Stimulated activated naive CD4-positive, alpha-beta T cell treated with Interleukin-2 at 50 U/mL for 16 hours (primary cell): ENCODE measurements around the gene ACTN4.
"Not testable (repeated sequence)": the region's sequence is repeated elsewhere in the genome, so short reads cannot be mapped to it uniquely, and the experiment has no call there.

Source experiments
- DNase-seq: peaks from one replicate; lab custom pipeline; 2025; lab: John Stamatoyannopoulos, UW

The ACTN4 gene

DNA sequence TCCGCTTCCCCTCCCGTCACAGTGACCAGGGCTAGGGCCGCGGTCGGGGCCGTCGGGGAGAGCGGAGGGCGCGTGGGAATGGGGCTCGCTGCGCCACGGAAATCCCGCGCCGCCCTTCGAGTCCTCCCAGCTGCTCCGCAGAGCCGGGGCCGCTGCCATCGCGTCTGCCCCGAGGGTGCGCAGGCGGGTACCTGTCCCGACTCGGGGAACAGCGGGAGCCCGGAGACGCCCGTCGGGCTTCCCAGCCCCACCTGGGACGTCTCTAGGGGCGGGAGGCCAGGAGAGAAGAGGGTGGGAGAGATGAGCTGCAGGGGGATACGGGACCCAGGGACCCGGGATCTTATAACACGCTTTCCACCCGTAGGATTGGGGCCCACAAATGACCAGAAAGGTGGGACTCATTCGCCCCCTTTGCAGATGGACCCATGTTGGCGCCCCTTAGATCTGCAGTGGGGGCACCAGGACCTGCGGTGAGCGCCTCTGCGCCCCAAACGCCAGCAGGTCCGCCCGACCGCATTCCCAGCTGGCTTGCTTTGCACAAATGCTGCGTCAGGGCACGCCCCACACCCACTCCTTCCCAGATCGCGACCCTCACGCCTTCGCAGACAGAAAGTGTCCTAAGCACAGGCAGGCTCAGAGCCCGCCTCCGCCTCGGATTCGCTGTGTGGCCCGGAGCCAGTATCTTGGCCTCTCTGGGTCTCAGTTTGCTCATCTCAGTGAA is 122.9 kb downstream of the ACTN4 start:
- DNase-seq: not testable (repeated sequence)

- not testable (repeated sequence) for DNase-seq
Observed at GRCh38 chr19:38770949-38771275, 123.5 kb downstream of the ACTN4 start.

- DNase-seq: not testable (repeated sequence)
Observed at GRCh38 chr19:38771569-38771968, 124.1 kb downstream of the ACTN4 start.

DNA sequence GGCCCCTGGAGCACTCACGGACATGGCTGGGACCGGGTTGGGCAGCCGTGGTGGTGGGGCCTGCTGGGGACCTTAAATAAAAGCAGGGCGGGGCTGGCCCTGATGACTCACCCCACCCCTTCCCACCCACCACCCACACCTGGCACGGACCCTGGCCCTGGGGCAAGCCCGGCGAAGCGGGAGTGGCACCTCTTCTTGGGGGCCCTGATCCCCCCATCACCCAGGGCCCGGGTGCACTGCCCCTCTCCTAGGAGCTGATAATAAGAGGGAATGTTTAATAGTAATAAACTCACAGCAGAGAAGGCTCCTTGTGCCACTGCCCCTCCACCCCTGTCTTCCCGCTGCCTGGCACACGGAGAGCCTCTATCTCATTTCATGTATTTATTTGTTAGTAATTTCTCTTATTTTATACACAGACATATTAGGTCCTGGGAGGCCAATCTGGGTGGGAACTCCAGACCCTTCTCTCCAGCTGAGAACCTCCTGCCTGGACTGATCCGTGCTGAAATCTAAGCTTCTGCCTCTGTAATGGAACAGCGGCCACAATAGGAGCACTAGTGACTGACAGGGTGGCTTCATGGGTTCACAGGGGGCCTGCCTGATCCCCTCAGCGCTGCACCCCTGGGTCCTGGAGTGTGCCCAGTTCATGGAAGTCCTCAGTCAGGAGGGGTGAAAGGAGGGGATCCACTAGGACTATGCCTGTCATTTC is 126.2 kb downstream of the ACTN4 start, which contains the start of gene LGALS7:
TSS of gene LGALS7 (minus strand) at position 49 of the 709 bp plus-strand sequence. CDS start at position 24, 25 bp downstream.
- no peak for DNase-seq

GRCh38 chr19:38774181-38774950 is 126.9 kb downstream of the ACTN4 start:
- no peak for DNase-seq

DNA sequence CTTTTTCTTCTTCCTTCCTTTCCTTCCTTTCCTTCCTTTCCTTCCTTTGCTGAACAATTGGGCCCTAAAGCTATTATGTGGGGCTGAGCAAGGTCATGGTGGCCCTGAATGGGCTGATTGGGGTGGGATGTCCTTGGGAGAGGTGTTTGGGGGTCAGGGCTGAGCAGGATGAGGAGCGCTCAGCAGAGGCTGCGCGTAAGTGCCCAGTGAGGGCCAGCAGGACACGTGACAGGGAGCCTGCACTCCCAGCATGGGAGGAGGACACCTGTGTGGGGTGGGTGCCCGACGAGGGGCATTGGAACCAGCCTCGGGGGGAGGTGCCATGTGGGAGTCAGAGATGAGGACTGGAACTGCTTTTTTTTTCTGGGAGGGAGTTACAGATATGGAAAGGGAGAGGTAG is 131.3 kb downstream of the ACTN4 start:
- no peak for DNase-seq

- no peak for DNase-seq
Observed at GRCh38 chr19:38780443-38780842, 133.0 kb downstream of the ACTN4 start.

- no peak for DNase-seq
Observed at GRCh38 chr19:38781058-38781457, 133.6 kb downstream of the ACTN4 start.
